ENCODE results near the gene COX4I2. TPM values are rescaled to one million over a fixed set of nuclear protein-coding genes. Genes with fewer than 3 reads are reported as not detected.
"Not testable (repeated sequence)": the region's sequence is repeated elsewhere in the genome, so short reads cannot be mapped to it uniquely, and the experiment has no call there.

The COX4I2 gene
- total and polyA plus RNA-seq, 2 donors from 2014 or later, result 1.3 to 6.9 TPM

- DNase-seq (peak; percentile 86 to 93 (median 91)), FAIRE-seq (no peak)
- H3K4me1 ChIP-seq (ENCODE audit: control insufficient read depth in 2 of 3, insufficient read depth in 2 of 3, low read depth in 1 of 3, low read length in 3 of 3), result peaks cover 2 to 8% (median 8%) of the 10 kb centered on the region in 3 donors
- no peaks in the 10 kb centered on the region for H3K36me3 ChIP-seq (ENCODE audit: control insufficient read depth in 2 of 3, insufficient read depth in 3 of 3, low read length in 3 of 3)
- no peak for TF ChIP-seq CTCF (IDR thresholded peaks at IDR 0.05; ENCODE audit: borderline replicate concordance, extremely low read depth, insufficient read depth)
- H3K4me3 ChIP-seq (ENCODE audit: low read length in 3 of 3), result no peak overlapping the region
- intact Hi-C loops (cut with DNase I), result no loop called here
- no peaks in the 10 kb centered on the region for H3K27me3 ChIP-seq (ENCODE audit: control insufficient read depth, insufficient read depth, low read length)
- peak overlapping the region in 1 of 3 donors; percentile 8 for H3K9ac ChIP-seq (ENCODE audit: low read length in 3 of 3)
- H3K27ac ChIP-seq (ENCODE audit: low read depth in 2 of 2, low read length in 2 of 2), result peak overlapping the region; percentile 16 to 61
- no peaks in the 10 kb centered on the region for H3K9me3 ChIP-seq (ENCODE audit: control insufficient read depth in 2 of 3, insufficient read depth in 1 of 3, low read length in 3 of 3)
Observed at GRCh38 chr20:31595654-31596411, 41.9 kb upstream of the COX4I2 start.

GRCh38 chr20:31596412-31596715 is 41.3 kb upstream of the COX4I2 start:
- intact Hi-C loops (cut with DNase I); H3K9me3 ChIP-seq (ENCODE audit: control insufficient read depth in 2 of 3, insufficient read depth in 1 of 3, low read length in 3 of 3); FAIRE-seq; H3K4me1 ChIP-seq (ENCODE audit: control insufficient read depth in 2 of 3, insufficient read depth in 2 of 3, low read depth in 1 of 3, low read length in 3 of 3); DNase-seq; H3K36me3 ChIP-seq (ENCODE audit: control insufficient read depth in 2 of 3, insufficient read depth in 3 of 3, low read length in 3 of 3); H3K27me3 ChIP-seq (ENCODE audit: control insufficient read depth, insufficient read depth, low read length); H3K4me3 ChIP-seq (ENCODE audit: low read length in 3 of 3); H3K9ac ChIP-seq (ENCODE audit: low read length in 3 of 3): not testable (repeated sequence)
- peak overlapping the region; percentile 16 to 61 for H3K27ac ChIP-seq (ENCODE audit: low read depth in 2 of 2, low read length in 2 of 2)

DNA sequence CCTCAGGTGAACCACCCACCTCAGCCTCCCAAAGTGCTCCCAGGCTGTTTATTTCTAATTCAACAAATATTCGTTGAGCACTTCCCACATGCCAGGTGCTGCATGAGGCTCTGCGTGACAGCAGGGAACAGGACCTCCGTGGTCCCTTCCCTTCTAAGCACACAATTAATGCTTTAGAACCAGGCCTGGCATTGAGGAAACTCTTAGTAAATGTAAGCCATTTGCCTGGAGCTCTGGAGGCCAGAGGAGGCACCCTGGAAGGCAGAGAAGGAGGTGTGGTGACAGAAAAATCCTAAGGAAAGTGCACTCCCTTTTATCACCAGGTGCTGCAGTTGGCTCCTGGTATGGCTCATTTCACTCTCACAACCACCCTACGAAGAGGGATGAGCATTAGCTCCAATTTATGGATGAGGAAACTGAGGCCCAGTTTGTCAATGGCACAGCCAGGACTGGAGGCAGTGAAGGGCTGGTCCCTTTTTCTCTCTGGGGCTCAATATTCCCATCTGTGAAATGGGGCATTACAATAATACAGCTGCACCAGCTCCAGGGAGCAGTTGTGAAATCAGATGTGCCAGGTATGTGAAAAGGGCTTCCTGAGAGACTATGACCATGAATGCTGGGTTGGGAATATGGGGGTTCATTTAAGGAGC is 40.8 kb upstream of the COX4I2 start:
- intact Hi-C loops (cut with DNase I), result no loop called here

More for the DNA sequence above, 40.8 kb upstream of the COX4I2 start:
- H3K9me3 ChIP-seq (ENCODE audit: control insufficient read depth in 2 of 3, insufficient read depth in 1 of 3, low read length in 3 of 3), result no peaks in the 10 kb centered on the region
- no peaks in the 10 kb centered on the region for H3K27me3 ChIP-seq (ENCODE audit: control insufficient read depth, insufficient read depth, low read length)
- no peaks in the 10 kb centered on the region for H3K36me3 ChIP-seq (ENCODE audit: control insufficient read depth in 2 of 3, insufficient read depth in 3 of 3, low read length in 3 of 3)
- FAIRE-seq, result no peak
- DNase-seq, result no peak
- peaks cover 2 to 8% (median 8%) of the 10 kb centered on the region in 3 donors for H3K4me1 ChIP-seq (ENCODE audit: control insufficient read depth in 2 of 3, insufficient read depth in 2 of 3, low read depth in 1 of 3, low read length in 3 of 3)
- H3K4me3 ChIP-seq (ENCODE audit: low read length in 3 of 3), result no peak overlapping the region
- H3K27ac ChIP-seq (ENCODE audit: low read depth in 2 of 2, low read length in 2 of 2), result peak overlapping the region; percentile 16 to 63
- no peak for TF ChIP-seq CTCF (IDR thresholded peaks at IDR 0.05; ENCODE audit: borderline replicate concordance, extremely low read depth, insufficient read depth)
- H3K9ac ChIP-seq (ENCODE audit: low read length in 3 of 3), result peak overlapping the region in 1 of 3 donors; percentile 10
